GM12891 (cell line): ENCODE measurements around the gene DENND1A.

Source experiments
- POLR2A ChIP-seq: IDR thresholded peaks from 2 replicates; pipeline ENCODE4 v1.6.1; 2011; ENCODE audit warnings: low read depth, low read length, control low read depth
- POLR2AphosphoS5 ChIP-seq: IDR thresholded peaks from 2 replicates; pipeline ENCODE4 v1.6.1; 2011; ENCODE audit warnings: low read depth, low read length, control low read depth
- TAF1 ChIP-seq: IDR thresholded peaks from 2 replicates; pipeline ENCODE4 v1.6.1; 2011; ENCODE audit warnings: low read depth, low read length, control low read depth

- TF ChIP-seq POLR2A (no peak), POLR2AphosphoS5 (no peak), TAF1 (no peak)
These were observed 133.8 kb downstream of the DENND1A start for GRCh38 chr9:123796094-123796493.
